SK-N-SH (cell line): Measurements from ENCODE around the gene LSM14A.

Experiments
- CHD2 ChIP-seq: fragments of 150-350 bp; IDR thresholded peaks from 2 replicates; pipeline ENCODE4 v1.6.1; 2018; ENCODE audit warnings: low read length; ENCODE audit not compliant: partially characterized antibody
- EP300 ChIP-seq, 2 experiments: IDR thresholded peaks; 2 replicates each; pipeline versions ENCODE4 v1.4.0 to v1.6.1; 2012; ENCODE audit warnings: borderline replicate concordance in 1 of 2, low read depth in 1 of 2, low read length in 1 of 2
- EZH2phosphoT487 ChIP-seq: fragments of 200-600 bp; sonication (generic); IDR thresholded peaks from 2 replicates; pipeline ENCODE4 v1.6.1; 2017; ENCODE audit warnings: low read depth, mixed run types, mild to moderate bottlenecking, antibody characterized with exemption, moderate library complexity, borderline replicate concordance
- FOXM1 ChIP-seq: IDR thresholded peaks from 2 replicates; pipeline ENCODE4 v1.4.0; 2012; ENCODE audit warnings: low read depth, mild to moderate bottlenecking
- JUND ChIP-seq: IDR thresholded peaks from 2 replicates; pipeline ENCODE4 v1.4.0; 2012
- RAD21 ChIP-seq: IDR thresholded peaks from 2 replicates; pipeline ENCODE4 v1.6.1; 2012; ENCODE audit warnings: mild to moderate bottlenecking, low read length
- SMC3 ChIP-seq: IDR thresholded peaks from 2 replicates; pipeline ENCODE4 v1.6.1; 2012; ENCODE audit warnings: low read depth, low read length, improper control_type of control experiment
- TAF1 ChIP-seq: IDR thresholded peaks from 2 replicates; pipeline ENCODE4 v1.6.1; 2012; ENCODE audit warnings: low read depth, mild to moderate bottlenecking, low read length, moderate library complexity, borderline replicate concordance
- TCF12 ChIP-seq: IDR thresholded peaks from 2 replicates; pipeline ENCODE4 v1.4.0; 2012
- YY1 ChIP-seq: IDR thresholded peaks from 2 replicates; pipeline ENCODE4 v1.4.0; 2012; ENCODE audit warnings: low read depth, mild to moderate bottlenecking
- TF ChIP-seq, protein P1 (sequence below): fragments of 200-600 bp; sonication (generic); IDR thresholded peaks from 2 replicates; pipeline ENCODE4 v1.6.1; 2017; ENCODE audit warnings: antibody characterized with exemption, mild to moderate bottlenecking, moderate library complexity
- TF ChIP-seq, protein P2 (sequence below): fragments of 150-350 bp; IDR thresholded peaks from 2 replicates; pipeline ENCODE4 v1.6.1; 2017; ENCODE audit warnings: antibody characterized with exemption, low read length, low read depth, borderline replicate concordance
- TF ChIP-seq, protein P3 (sequence below): IDR thresholded peaks from 2 replicates; pipeline ENCODE4 v1.6.1; 2012; ENCODE audit warnings: mild to moderate bottlenecking, low read depth, low read length, moderate library complexity

DNA sequence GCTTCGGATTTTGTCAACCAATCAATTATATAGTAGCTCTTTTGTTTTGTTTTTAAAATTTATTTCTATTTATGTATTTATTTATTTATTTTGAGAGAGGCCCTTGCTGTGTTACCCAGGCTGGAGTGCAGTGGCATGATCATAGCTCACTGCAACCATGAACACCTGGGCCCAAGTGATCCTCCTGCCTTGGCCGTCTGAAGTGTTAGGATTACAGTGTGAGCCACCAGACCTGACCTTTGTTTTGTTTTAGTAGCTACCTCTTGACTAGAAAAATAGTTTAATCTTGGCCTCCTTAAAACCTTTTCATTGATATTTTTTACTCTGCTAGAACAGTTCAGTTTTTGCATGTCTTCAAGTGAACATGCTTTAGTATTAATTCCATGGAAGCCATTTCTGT, 97.2 kb downstream of the LSM14A start:
- TF ChIP-seq, protein P1, sequence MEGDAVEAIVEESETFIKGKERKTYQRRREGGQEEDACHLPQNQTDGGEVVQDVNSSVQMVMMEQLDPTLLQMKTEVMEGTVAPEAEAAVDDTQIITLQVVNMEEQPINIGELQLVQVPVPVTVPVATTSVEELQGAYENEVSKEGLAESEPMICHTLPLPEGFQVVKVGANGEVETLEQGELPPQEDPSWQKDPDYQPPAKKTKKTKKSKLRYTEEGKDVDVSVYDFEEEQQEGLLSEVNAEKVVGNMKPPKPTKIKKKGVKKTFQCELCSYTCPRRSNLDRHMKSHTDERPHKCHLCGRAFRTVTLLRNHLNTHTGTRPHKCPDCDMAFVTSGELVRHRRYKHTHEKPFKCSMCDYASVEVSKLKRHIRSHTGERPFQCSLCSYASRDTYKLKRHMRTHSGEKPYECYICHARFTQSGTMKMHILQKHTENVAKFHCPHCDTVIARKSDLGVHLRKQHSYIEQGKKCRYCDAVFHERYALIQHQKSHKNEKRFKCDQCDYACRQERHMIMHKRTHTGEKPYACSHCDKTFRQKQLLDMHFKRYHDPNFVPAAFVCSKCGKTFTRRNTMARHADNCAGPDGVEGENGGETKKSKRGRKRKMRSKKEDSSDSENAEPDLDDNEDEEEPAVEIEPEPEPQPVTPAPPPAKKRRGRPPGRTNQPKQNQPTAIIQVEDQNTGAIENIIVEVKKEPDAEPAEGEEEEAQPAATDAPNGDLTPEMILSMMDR, result no peak
- TF ChIP-seq, protein P2, sequence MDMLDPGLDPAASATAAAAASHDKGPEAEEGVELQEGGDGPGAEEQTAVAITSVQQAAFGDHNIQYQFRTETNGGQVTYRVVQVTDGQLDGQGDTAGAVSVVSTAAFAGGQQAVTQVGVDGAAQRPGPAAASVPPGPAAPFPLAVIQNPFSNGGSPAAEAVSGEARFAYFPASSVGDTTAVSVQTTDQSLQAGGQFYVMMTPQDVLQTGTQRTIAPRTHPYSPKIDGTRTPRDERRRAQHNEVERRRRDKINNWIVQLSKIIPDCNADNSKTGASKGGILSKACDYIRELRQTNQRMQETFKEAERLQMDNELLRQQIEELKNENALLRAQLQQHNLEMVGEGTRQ, result no peak
- TF ChIP-seq TCF12 (no peak), RAD21 (no peak), JUND (no peak), EZH2phosphoT487 (no peak), SMC3 (no peak), TAF1 (no peak), CHD2 (no peak), FOXM1 (no peak), EP300 (IDR thresholded peaks at IDR 0.05; ENCODE audit: borderline replicate concordance in 1 of 2, low read depth in 1 of 2, low read length in 1 of 2) (no peak), YY1 (no peak)
- TF ChIP-seq, protein P3, sequence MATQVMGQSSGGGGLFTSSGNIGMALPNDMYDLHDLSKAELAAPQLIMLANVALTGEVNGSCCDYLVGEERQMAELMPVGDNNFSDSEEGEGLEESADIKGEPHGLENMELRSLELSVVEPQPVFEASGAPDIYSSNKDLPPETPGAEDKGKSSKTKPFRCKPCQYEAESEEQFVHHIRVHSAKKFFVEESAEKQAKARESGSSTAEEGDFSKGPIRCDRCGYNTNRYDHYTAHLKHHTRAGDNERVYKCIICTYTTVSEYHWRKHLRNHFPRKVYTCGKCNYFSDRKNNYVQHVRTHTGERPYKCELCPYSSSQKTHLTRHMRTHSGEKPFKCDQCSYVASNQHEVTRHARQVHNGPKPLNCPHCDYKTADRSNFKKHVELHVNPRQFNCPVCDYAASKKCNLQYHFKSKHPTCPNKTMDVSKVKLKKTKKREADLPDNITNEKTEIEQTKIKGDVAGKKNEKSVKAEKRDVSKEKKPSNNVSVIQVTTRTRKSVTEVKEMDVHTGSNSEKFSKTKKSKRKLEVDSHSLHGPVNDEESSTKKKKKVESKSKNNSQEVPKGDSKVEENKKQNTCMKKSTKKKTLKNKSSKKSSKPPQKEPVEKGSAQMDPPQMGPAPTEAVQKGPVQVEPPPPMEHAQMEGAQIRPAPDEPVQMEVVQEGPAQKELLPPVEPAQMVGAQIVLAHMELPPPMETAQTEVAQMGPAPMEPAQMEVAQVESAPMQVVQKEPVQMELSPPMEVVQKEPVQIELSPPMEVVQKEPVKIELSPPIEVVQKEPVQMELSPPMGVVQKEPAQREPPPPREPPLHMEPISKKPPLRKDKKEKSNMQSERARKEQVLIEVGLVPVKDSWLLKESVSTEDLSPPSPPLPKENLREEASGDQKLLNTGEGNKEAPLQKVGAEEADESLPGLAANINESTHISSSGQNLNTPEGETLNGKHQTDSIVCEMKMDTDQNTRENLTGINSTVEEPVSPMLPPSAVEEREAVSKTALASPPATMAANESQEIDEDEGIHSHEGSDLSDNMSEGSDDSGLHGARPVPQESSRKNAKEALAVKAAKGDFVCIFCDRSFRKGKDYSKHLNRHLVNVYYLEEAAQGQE, result no peak
